SK-N-SH treated with all-trans-retinoic acid at 6 μM for 48 hours (cell line): Measurements from ENCODE around the gene BIRC7.

Source experiments
- ATAC-seq: fragments of 200-7000 bp; cut with Tn5 transposase; 3 replicates; pipeline ENCODE4 v1.9.1; 2020; ENCODE audit warnings: mild to moderate bottlenecking, moderate library complexity
- ARNTL ChIP-seq: fragments of 450-650 bp; formaldehyde crosslinking; IDR thresholded peaks from 2 replicates; pipeline ENCODE4 v1.5.0; 2020; ENCODE audit warnings: low read depth, mild to moderate bottlenecking, moderate library complexity, borderline replicate concordance
- BACH2 ChIP-seq: fragments of 250-450 bp; sonication (Bioruptor Pico); IDR thresholded peaks from 2 replicates; pipeline ENCODE4 v1.9.0; 2021; ENCODE audit warnings: mild to moderate bottlenecking, borderline replicate concordance
- CREB5 ChIP-seq: fragments of 250-450 bp; sonication (Bioruptor Pico); IDR thresholded peaks from 2 replicates; pipeline ENCODE4 v1.5.1; 2020; ENCODE audit warnings: low read depth, mild to moderate bottlenecking, moderate library complexity
- CSDC2 ChIP-seq: fragments of 250-450 bp; sonication (Bioruptor Pico); IDR thresholded peaks from 2 replicates; pipeline ENCODE4 v1.5.0; 2020; ENCODE audit warnings: mild to moderate bottlenecking, moderate library complexity
- CSRNP3 ChIP-seq: fragments of 250-450 bp; sonication (Bioruptor Pico); IDR thresholded peaks from 2 replicates; pipeline ENCODE4 v1.5.1; 2021; ENCODE audit warnings: mild to moderate bottlenecking, moderate library complexity
- ESRRG ChIP-seq: fragments of 250-450 bp; sonication (Bioruptor Pico); IDR thresholded peaks from 2 replicates; pipeline ENCODE4 v1.6.1; 2021; ENCODE audit warnings: mild to moderate bottlenecking
- GLIS3 ChIP-seq: fragments of 250-450 bp; sonication (Bioruptor Pico); IDR thresholded peaks from 2 replicates; pipeline ENCODE4 v1.5.0; 2020; ENCODE audit warnings: mild to moderate bottlenecking, moderate library complexity
- ISL1 ChIP-seq: fragments of 250-450 bp; sonication (Bioruptor Pico); IDR thresholded peaks from 2 replicates; pipeline ENCODE4 v2.1.2; 2022; ENCODE audit warnings: mild to moderate bottlenecking, moderate library complexity
- OSR1 ChIP-seq: fragments of 250-450 bp; sonication (Bioruptor Pico); IDR thresholded peaks from 2 replicates; pipeline ENCODE4 v1.8.0; 2022; ENCODE audit warnings: moderate library complexity, mild to moderate bottlenecking, inconsistent platforms
- PATZ1 ChIP-seq: fragments of 250-450 bp; sonication (Bioruptor Pico); IDR thresholded peaks from 2 replicates; pipeline ENCODE4 v1.8.0; 2020; ENCODE audit warnings: mild to moderate bottlenecking, moderate library complexity, borderline replicate concordance
- POU6F1 ChIP-seq: fragments of 250-450 bp; sonication (Bioruptor Pico); IDR thresholded peaks from 2 replicates; pipeline ENCODE4 v1.8.0; 2021; ENCODE audit warnings: low read depth, mild to moderate bottlenecking, moderate library complexity, borderline replicate concordance
- PPARA ChIP-seq: fragments of 250-450 bp; sonication (Bioruptor Pico); IDR thresholded peaks from 2 replicates; pipeline ENCODE4 v1.5.0; 2020; ENCODE audit warnings: mild to moderate bottlenecking, borderline replicate concordance
- RARB ChIP-seq: fragments of 250-450 bp; sonication (Bioruptor Pico); IDR thresholded peaks from 2 replicates; pipeline ENCODE4 v1.8.0; 2021; ENCODE audit warnings: mild to moderate bottlenecking, moderate library complexity
- SNAI2 ChIP-seq: fragments of 250-450 bp; sonication (Bioruptor Pico); IDR thresholded peaks from 2 replicates; pipeline ENCODE4 v1.5.0; 2020; ENCODE audit warnings: mild to moderate bottlenecking, moderate library complexity
- TCF4 ChIP-seq: fragments of 250-450 bp; sonication (Bioruptor Pico); IDR thresholded peaks from 2 replicates; pipeline ENCODE4 v1.8.0; 2021; ENCODE audit warnings: mild to moderate bottlenecking, moderate library complexity, borderline replicate concordance
- TOX ChIP-seq: fragments of 250-450 bp; sonication (Bioruptor Pico); IDR thresholded peaks from 2 replicates; pipeline ENCODE4 v1.8.0; 2021; ENCODE audit warnings: mild to moderate bottlenecking, moderate library complexity, borderline replicate concordance
- TSHZ2 ChIP-seq: fragments of 250-450 bp; sonication (Bioruptor Pico); IDR thresholded peaks from 2 replicates; pipeline ENCODE4 v1.5.0; 2020; ENCODE audit warnings: mild to moderate bottlenecking, moderate library complexity
- ZC3H10 ChIP-seq: fragments of 250-450 bp; sonication (Bioruptor Pico); IDR thresholded peaks from 2 replicates; pipeline ENCODE4 v1.5.1; 2021; ENCODE audit warnings: mild to moderate bottlenecking, moderate library complexity
- ZFP3 ChIP-seq: fragments of 250-450 bp; sonication (Bioruptor Pico); IDR thresholded peaks from 2 replicates; pipeline ENCODE4 v1.5.0; 2020; ENCODE audit warnings: mild to moderate bottlenecking, moderate library complexity
- ZFP30 ChIP-seq: fragments of 450-650 bp; formaldehyde crosslinking; IDR thresholded peaks from 2 replicates; pipeline ENCODE4 v1.5.0; 2022; ENCODE audit warnings: mild to moderate bottlenecking, moderate library complexity
- ZNF565 ChIP-seq: fragments of 450-650 bp; formaldehyde crosslinking; conservative IDR thresholded peaks from 2 replicates; pipeline ENCODE4 v1.5.0; 2020; ENCODE audit warnings: low read depth, mild to moderate bottlenecking, moderate library complexity
- ZNF70 ChIP-seq: fragments of 450-650 bp; formaldehyde crosslinking; IDR thresholded peaks from 2 replicates; pipeline ENCODE4 v1.5.0; 2020; ENCODE audit warnings: mild to moderate bottlenecking, moderate library complexity
- ZNF8 ChIP-seq: fragments of 450-650 bp; formaldehyde crosslinking; IDR thresholded peaks from 2 replicates; pipeline ENCODE4 v1.5.0; 2020; ENCODE audit warnings: mild to moderate bottlenecking, moderate library complexity

The BIRC7 gene

GRCh38 chr20:63275825-63276224 is 40.1 kb downstream of the BIRC7 start:
- ATAC-seq = no peak
- TF ChIP-seq PPARA (CRISPR knock-in tag) (no peak), ZNF70 (CRISPR knock-in tag) (no peak), ISL1 (no peak), CSDC2 (no peak), CREB5 (no peak), ZFP3 (CRISPR knock-in tag) (no peak), ZFP30 (CRISPR knock-in tag) (no peak), ZNF565 (CRISPR knock-in tag) (no peak), SNAI2 (CRISPR knock-in tag) (no peak), ARNTL (CRISPR knock-in tag) (no peak), PATZ1 (CRISPR knock-in tag) (no peak), POU6F1 (CRISPR knock-in tag) (no peak), BACH2 (CRISPR knock-in tag) (no peak), ZC3H10 (CRISPR knock-in tag) (no peak), CSRNP3 (CRISPR knock-in tag) (no peak), ZNF8 (CRISPR knock-in tag) (no peak), RARB (CRISPR knock-in tag) (no peak), ESRRG (CRISPR knock-in tag) (no peak), TCF4 (CRISPR knock-in tag) (no peak), TOX (no peak)

GRCh38 chr20:63276956-63277355 is 41.3 kb downstream of the BIRC7 start:
- TF ChIP-seq OSR1 (CRISPR knock-in tag) = no peak
- no peak for TF ChIP-seq CREB5
- no peak for TF ChIP-seq GLIS3 (CRISPR knock-in tag)
- no peak for TF ChIP-seq TSHZ2 (CRISPR knock-in tag)
- TF ChIP-seq CSRNP3 (CRISPR knock-in tag) = no peak
- TF ChIP-seq ARNTL (CRISPR knock-in tag) = no peak
- TF ChIP-seq TCF4 (CRISPR knock-in tag) = no peak
- ATAC-seq = no peak
